RKO (cell line): ENCODE measurements around the gene RAMP1.

Experiments
- DNase-seq: peaks from one replicate; pipeline ENCODE4 v3.0.0-alpha.2; 2016; ENCODE audit warnings: low spot score

The RAMP1 gene

GRCh38 chr2:237895544-237896506 lies 36.4 kb downstream of the RAMP1 start:
- DNase-seq, result no peak

GRCh38 chr2:237896507-237896892 lies 37.1 kb downstream of the RAMP1 start:
- no peak for DNase-seq

GRCh38 chr2:237896956-237897355 lies 37.5 kb downstream of the RAMP1 start:
- DNase-seq, result no peak

- DNase-seq, result no peak
These were observed 38.6 kb downstream of the RAMP1 start for GRCh38 chr2:237898057-237898414.

GRCh38 chr2:237900891-237901831 lies 41.7 kb downstream of the RAMP1 start:
- no peak for DNase-seq

- DNase-seq, result no peak
These were observed 42.8 kb downstream of the RAMP1 start for GRCh38 chr2:237901932-237902850.

- no peak for DNase-seq
These were observed 45.6 kb downstream of the RAMP1 start for GRCh38 chr2:237904831-237905599.

GRCh38 chr2:237907144-237907543 lies 47.7 kb downstream of the RAMP1 start:
- no peak for DNase-seq

- no peak for DNase-seq
These were observed 49.8 kb downstream of the RAMP1 start for GRCh38 chr2:237909075-237909695.

GRCh38 chr2:237909801-237910475 lies 50.5 kb downstream of the RAMP1 start:
- DNase-seq, result no peak

- DNase-seq, result no peak
These were observed 51.3 kb downstream of the RAMP1 start for GRCh38 chr2:237910576-237911362.

GRCh38 chr2:237911363-237912017 lies 52.1 kb downstream of the RAMP1 start:
- no peak for DNase-seq

GRCh38 chr2:237912271-237913192 lies 53.1 kb downstream of the RAMP1 start:
- no peak for DNase-seq

GRCh38 chr2:237913193-237913917 lies 53.9 kb downstream of the RAMP1 start:
- DNase-seq, result no peak

GRCh38 chr2:237915576-237915975 lies 56.2 kb downstream of the RAMP1 start:
- no peak for DNase-seq

- DNase-seq, result no peak
These were observed 56.9 kb downstream of the RAMP1 start for GRCh38 chr2:237916296-237916695.
